Cardiac fibroblast (primary cell): ENCODE results near the gene TRAPPC6A.

Source experiments
- DNase-seq, 2 donors: peaks; one replicate each; pipeline versions ENCODE4 v3.0.0 to v3.0.0-alpha.2; 2010; ENCODE audit warnings: low read depth in 2 of 2
- H3K4me3 ChIP-seq, 2 donors: replicated peaks in 1 of 2; 1 replicate in 1 of 2; 2 replicates in 1 of 2; pipeline ENCODE4 v1.5.1; 2011; ENCODE audit warnings: low read depth in 2 of 2, low read length in 2 of 2, mild to moderate bottlenecking in 2 of 2, moderate library complexity in 1 of 2
- TF ChIP-seq, protein P1 (sequence below): IDR thresholded peaks from one replicate; pipeline ENCODE4 v1.5.1; 2011; ENCODE audit warnings: low read depth, mild to moderate bottlenecking, low read length, inconsistent platforms

The TRAPPC6A gene

DNA sequence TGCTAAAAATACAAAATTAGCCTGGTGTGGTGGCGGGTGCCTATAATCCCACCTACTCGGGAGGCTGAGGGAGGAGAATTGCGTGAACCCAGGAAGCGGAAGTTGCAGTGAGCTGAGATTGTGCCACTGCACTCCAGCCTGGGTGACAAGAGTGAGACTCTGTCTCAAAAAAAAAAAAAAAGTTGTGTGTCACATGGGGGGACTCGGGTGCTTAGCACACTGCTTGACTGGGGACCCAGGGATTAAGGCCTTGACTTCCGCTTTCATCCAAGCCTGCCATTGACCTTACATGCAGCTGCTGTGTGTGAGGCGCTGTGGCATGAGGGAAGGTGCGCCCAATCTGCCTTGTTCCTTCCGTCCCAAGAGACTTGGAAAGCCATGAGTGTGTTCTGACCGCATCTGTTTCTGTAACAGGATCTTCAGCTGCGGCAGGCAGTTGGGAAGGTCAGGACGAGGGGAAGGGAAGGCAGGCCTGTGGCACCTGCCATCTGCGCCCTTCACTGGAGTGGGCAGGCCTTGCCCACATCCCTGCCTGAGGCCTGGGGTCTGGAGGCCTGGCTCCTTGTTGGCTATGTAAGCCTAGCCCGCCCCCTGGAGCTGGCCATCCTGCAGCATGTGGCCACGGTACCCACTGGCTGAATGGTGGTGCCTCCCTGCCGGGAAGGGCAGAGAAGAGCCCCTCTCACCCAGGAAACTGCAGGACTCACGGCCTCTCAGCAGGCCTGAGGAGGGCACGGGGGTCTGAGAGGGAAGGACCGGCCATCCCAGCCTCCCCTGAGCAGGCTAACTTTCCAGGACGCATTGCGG is 62.0 kb downstream of the TRAPPC6A start:
- no peak for DNase-seq
- H3K4me3 ChIP-seq, result no peak overlapping the region
- TF ChIP-seq, protein P1, sequence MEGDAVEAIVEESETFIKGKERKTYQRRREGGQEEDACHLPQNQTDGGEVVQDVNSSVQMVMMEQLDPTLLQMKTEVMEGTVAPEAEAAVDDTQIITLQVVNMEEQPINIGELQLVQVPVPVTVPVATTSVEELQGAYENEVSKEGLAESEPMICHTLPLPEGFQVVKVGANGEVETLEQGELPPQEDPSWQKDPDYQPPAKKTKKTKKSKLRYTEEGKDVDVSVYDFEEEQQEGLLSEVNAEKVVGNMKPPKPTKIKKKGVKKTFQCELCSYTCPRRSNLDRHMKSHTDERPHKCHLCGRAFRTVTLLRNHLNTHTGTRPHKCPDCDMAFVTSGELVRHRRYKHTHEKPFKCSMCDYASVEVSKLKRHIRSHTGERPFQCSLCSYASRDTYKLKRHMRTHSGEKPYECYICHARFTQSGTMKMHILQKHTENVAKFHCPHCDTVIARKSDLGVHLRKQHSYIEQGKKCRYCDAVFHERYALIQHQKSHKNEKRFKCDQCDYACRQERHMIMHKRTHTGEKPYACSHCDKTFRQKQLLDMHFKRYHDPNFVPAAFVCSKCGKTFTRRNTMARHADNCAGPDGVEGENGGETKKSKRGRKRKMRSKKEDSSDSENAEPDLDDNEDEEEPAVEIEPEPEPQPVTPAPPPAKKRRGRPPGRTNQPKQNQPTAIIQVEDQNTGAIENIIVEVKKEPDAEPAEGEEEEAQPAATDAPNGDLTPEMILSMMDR, result no peak

DNA sequence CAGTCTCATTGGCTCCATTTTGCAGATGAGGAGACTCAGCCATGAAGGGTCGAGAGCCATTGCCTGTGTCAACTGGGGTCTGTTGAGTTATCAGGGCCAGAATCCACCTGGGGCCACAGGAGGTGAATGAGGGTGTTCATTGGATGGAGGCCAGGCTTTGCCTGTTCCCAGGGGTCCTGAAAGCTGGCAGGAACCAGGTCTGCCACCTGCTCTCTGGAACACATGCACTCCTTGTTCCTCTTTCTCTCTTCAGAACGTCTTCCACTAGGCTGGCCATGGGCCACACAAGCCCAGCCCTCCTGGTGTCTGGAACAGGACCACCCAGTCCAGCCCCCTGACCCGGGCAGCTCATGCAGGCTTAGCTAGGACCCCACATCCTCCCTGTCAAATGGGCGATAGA is 63.9 kb downstream of the TRAPPC6A start:
- no peak overlapping the region for H3K4me3 ChIP-seq
- TF ChIP-seq, protein P1, result no peak
- DNase-seq, result no peak

DNA sequence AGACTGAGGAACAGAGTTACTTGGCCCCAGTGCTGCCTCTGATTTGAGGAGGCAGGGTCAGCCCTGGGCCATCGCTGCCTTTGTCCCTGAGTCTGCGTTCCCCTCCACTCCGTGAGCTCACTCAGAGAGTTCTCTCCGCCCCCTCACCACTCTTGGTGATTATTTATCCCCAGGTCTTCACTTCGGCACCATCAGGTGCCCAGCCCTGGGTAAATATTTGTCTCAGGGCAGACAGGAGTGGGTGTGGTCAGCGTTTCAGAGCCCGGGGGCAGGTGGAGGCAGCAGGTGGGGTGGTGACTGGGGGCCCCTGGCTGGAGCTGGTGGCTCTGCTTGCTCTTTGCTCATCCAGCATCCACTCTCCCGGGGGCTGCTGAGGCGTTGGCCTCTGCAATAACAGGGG is 64.4 kb downstream of the TRAPPC6A start:
- TF ChIP-seq, protein P1, result no peak
- H3K4me3 ChIP-seq, result no peak overlapping the region
- DNase-seq, result no peak
